K562 (cell line): ENCODE data around the gene NPR2. TPM values are rescaled to one million over a fixed set of nuclear protein-coding genes. Genes with fewer than 3 reads are reported as not detected.

ENCODE experiments used
- ATAC-seq: fragments of 200-7000 bp; cut with Tn5 transposase; 3 replicates; pipeline ENCODE4 v1.9.1; 2020; ENCODE audit warnings: moderate library complexity
- BruUV-seq: library from RNA; stranded (reverse); fragments of 400-500 nt; replicated peaks from 2 replicates; lab custom pipeline; 2021; lab: Mats Ljungman, UMichigan
- CTCF ChIA-PET: fragments of 300-600 bp; formaldehyde crosslinking; extraction: SDS; loops from one replicate; lab custom pipeline; 2021; ENCODE audit warnings: low intra/inter-chr PET ratio; lab: Yijun Ruan, JAX
- POLR2A ChIA-PET: fragments of 300-600, 350-650 bp; sonication (Branson Sonifier 250); formaldehyde crosslinking; extraction: SDS; loops from one replicate; lab custom pipeline; 2021; ENCODE audit warnings: antibody characterized with exemption, inconsistent platforms; lab: Yijun Ruan, JAX
- DNase-seq, 4 experiments: peaks; one replicate each; pipeline versions ENCODE4 v3.0.0 to v3.0.0-alpha.2; 2011 to 2018; ENCODE audit warnings: low spot score in 3 of 4, mixed read lengths in 3 of 4; ENCODE audit errors: extremely low read depth in 1 of 4
- FAIRE-seq: peaks from 2 replicates; lab custom pipeline; 2011; peaks lifted over from hg19 to GRCh38; lab: Jason Lieb, UNC
- H2AFZ ChIP-seq: 2 replicates; pipeline ENCODE4 v1.6.0; 2011; ENCODE audit warnings: low read depth, low read length, control low read depth, inconsistent platforms
- H3K27ac ChIP-seq: fragments of 200-600 bp; 3 replicates; pipeline ENCODE4 v1.8.0; 2011; ENCODE audit warnings: low read depth, mild to moderate bottlenecking, control low read depth, inconsistent platforms, low read length, moderate library complexity, mixed read lengths; ENCODE audit errors: extremely low read depth
- H3K27me3 ChIP-seq, 2 experiments: fragments of 300-600 bp in 1 of 2; 2 replicates in 1 of 2; 3 replicates in 1 of 2; pipeline versions ENCODE4 v1.6.0 to v1.8.0; 2011; ENCODE audit warnings: inconsistent platforms in 2 of 2, low read length in 2 of 2, mild to moderate bottlenecking in 1 of 2, mixed read lengths in 1 of 2, moderate library complexity in 1 of 2; ENCODE audit not compliant: control insufficient read depth in 2 of 2, insufficient read depth in 2 of 2
- H3K36me3 ChIP-seq: fragments of 300-600 bp; 3 replicates; pipeline ENCODE4 v1.8.0; 2011; ENCODE audit warnings: mild to moderate bottlenecking, low read length, inconsistent platforms; ENCODE audit not compliant: control insufficient read depth, insufficient read depth
- H3K4me1 ChIP-seq, 2 experiments: fragments of 200-600 bp in 1 of 2; replicated peaks in 1 of 2; 2 replicates in 1 of 2; 3 replicates in 1 of 2; pipeline versions ENCODE4 v1.5.1 to v1.8.0; 2011; ENCODE audit warnings: inconsistent platforms in 2 of 2, low read length in 2 of 2, mild to moderate bottlenecking in 1 of 2, mixed read lengths in 1 of 2, moderate library complexity in 1 of 2; ENCODE audit not compliant: control insufficient read depth in 2 of 2, insufficient read depth in 2 of 2
- H3K4me2 ChIP-seq: 2 replicates; pipeline ENCODE4 v1.6.1; 2011; ENCODE audit warnings: low read length, control low read depth, inconsistent platforms, mixed read lengths; ENCODE audit not compliant: insufficient read depth
- H3K4me3 ChIP-seq: fragments of 200-600 bp; sonication (generic), shearing (Covaris generic); 2 replicates; pipeline ENCODE4 v1.5.1; 2016; ENCODE audit warnings: control low read depth, inconsistent platforms
- H3K79me2 ChIP-seq: fragments of 200-600 bp; 3 replicates; pipeline ENCODE4 v1.8.0; 2011; ENCODE audit warnings: low read length, inconsistent platforms; ENCODE audit not compliant: control insufficient read depth, insufficient read depth
- H3K9ac ChIP-seq, 2 experiments: 2 replicates each; pipeline versions ENCODE4 v1.6.0 to v1.6.1; 2011; ENCODE audit warnings: low read depth in 2 of 2, low read length in 2 of 2, control low read depth in 1 of 2, inconsistent platforms in 1 of 2, mild to moderate bottlenecking in 1 of 2, mixed read lengths in 1 of 2; ENCODE audit not compliant: insufficient read depth in 1 of 2
- H3K9me1 ChIP-seq: one replicate; pipeline ENCODE4 v1.6.0; 2011; ENCODE audit warnings: inconsistent platforms, mild to moderate bottlenecking, low read length, moderate library complexity; ENCODE audit not compliant: control insufficient read depth, insufficient read depth
- H3K9me3 ChIP-seq: replicated peaks from 2 replicates; pipeline ENCODE4 v1.5.1; 2011; ENCODE audit warnings: low read depth, low read length, inconsistent platforms; ENCODE audit not compliant: control insufficient read depth, insufficient read depth
- H4K20me1 ChIP-seq: replicated peaks from 2 replicates; pipeline ENCODE4 v1.6.1; 2011; ENCODE audit warnings: low read length, inconsistent platforms, mixed read lengths; ENCODE audit not compliant: control insufficient read depth, insufficient read depth
- CSDE1 ChIP-seq, 2 experiments: fragments of 450-650 bp; IDR thresholded peaks; 2 replicates each; pipeline ENCODE4 v1.6.1; 2016; ENCODE audit warnings: mild to moderate bottlenecking in 1 of 2
- DLX4 ChIP-seq: fragments of 250-450 bp; sonication (Bioruptor Pico); IDR thresholded peaks from 2 replicates; pipeline ENCODE4 v1.6.1; 2021; ENCODE audit warnings: mild to moderate bottlenecking
- EHMT2 ChIP-seq: fragments of 450-650 bp; IDR thresholded peaks from 2 replicates; pipeline ENCODE4 v1.6.1; 2018; ENCODE audit warnings: antibody characterized with exemption
- ELF1 ChIP-seq: fragments of 200-800 bp; sonication (Bioruptor generic); IDR thresholded peaks from 2 replicates; pipeline ENCODE4 v1.6.1; 2016; ENCODE audit warnings: missing genetic modification characterization, missing compliant biosample characterization
- FOXM1 ChIP-seq, 2 experiments: fragments of 450-650 bp in 1 of 2; sonication (generic) in 1 of 2; formaldehyde crosslinking in 1 of 2; IDR thresholded peaks; 2 replicates each; pipeline versions ENCODE4 v1.6.1 to v1.9.0; 2017 to 2022; ENCODE audit warnings: low read depth in 2 of 2, mild to moderate bottlenecking in 2 of 2, missing genetic modification reagents in 1 of 2, moderate library complexity in 1 of 2
- NCOA4 ChIP-seq: fragments of 450-650 bp; IDR thresholded peaks from 2 replicates; pipeline ENCODE4 v1.6.1; 2018; ENCODE audit warnings: mild to moderate bottlenecking; ENCODE audit not compliant: partially characterized antibody
- RBM34 ChIP-seq: fragments of 200-400 bp; formaldehyde crosslinking; IDR thresholded peaks from 2 replicates; pipeline ENCODE4 v1.6.1; 2018; ENCODE audit warnings: low read length, borderline replicate concordance; ENCODE audit not compliant: insufficient read depth
- USF1 ChIP-seq: sonication (generic); formaldehyde crosslinking; IDR thresholded peaks from 2 replicates; pipeline ENCODE4 v1.9.0; 2022; ENCODE audit warnings: mild to moderate bottlenecking, missing genetic modification reagents
- ZNF408 ChIP-seq: fragments of 250-450 bp; sonication (Bioruptor Pico); IDR thresholded peaks from 2 replicates; pipeline ENCODE4 v1.4.0; 2020; ENCODE audit warnings: low read depth, mild to moderate bottlenecking, moderate library complexity
- ZNF431 ChIP-seq: sonication (generic); formaldehyde crosslinking; IDR thresholded peaks from 2 replicates; pipeline ENCODE4 v1.8.0; 2022; ENCODE audit warnings: mild to moderate bottlenecking, missing genetic modification reagents
- ZNF778 ChIP-seq: fragments of 450-650 bp; formaldehyde crosslinking; IDR thresholded peaks from 2 replicates; pipeline ENCODE4 v1.4.0; 2020; ENCODE audit warnings: mild to moderate bottlenecking, moderate library complexity
- WGBS: fragments of 100-300 bp; shearing (Covaris generic); methylation state at CpG from one replicate; pipeline ENCODE4 v1.1.6; 2016; ENCODE audit warnings: low coverage, mixed read lengths; ENCODE audit not compliant: insufficient coverage; ENCODE audit errors: missing lambda C conversion rate; 5-methylcytosine and 5-hydroxymethylcytosine counted together
- in situ Hi-C: fragments of 300-500 bp; cut with MboI; formaldehyde crosslinking; loops from 4 replicates; pipeline ENCODE4 v1.15.0; 2018; ENCODE audit warnings: inconsistent platforms, mixed read lengths
- intact Hi-C: fragments of 100-400 bp; cut with micrococcal nuclease; formaldehyde crosslinking; loops from 2 replicates; pipeline ENCODE4 v1.14.2; 2022
- polyA plus RNA-seq, 8 experiments: library from polyadenylated mRNA; depleted of rRNA in 4 of 8; stranded (reverse) in 5 of 8; unstranded in 3 of 8; fragments of >200 nt; fragmentation: Nextera tagmentation in 2 of 8; fragmentation: Illumina TruSeq in 1 of 8; extraction: Ambion mirVana in 2 of 8; extraction: Trizol in 1 of 8; gene quantifications; 2 replicates each; pipeline versions ENCODE4 v1.2.1 to v1.2.3, GENCODE V29; 2011 to 2014; ENCODE audit warnings: inconsistent platforms in 1 of 8, missing spikeins in 1 of 8
- total RNA-seq, 7 experiments: library from RNA; depleted of rRNA in 6 of 7; stranded (reverse); fragments of >200 nt in 6 of 7; fragmentation: Illumina TruSeq in 2 of 7; extraction: Trizol in 2 of 7; gene quantifications; 2 replicates each; pipeline versions ENCODE4 v1.2.1 to v1.2.3, GENCODE V29; 2011 to 2021; ENCODE audit warnings: low replicate concordance in 1 of 7
- TF ChIP-seq, protein P1 (sequence below): fragments of 450-650 bp; formaldehyde crosslinking; IDR thresholded peaks from 2 replicates; pipeline ENCODE4 v1.4.0; 2020; ENCODE audit warnings: mild to moderate bottlenecking
- TF ChIP-seq, protein P2 (sequence below): fragments of 250-450 bp; sonication (Bioruptor Pico); IDR thresholded peaks from 2 replicates; pipeline ENCODE4 v1.5.0; 2021
- TF ChIP-seq, protein P3 (sequence below): fragments of 250-450 bp; sonication (Bioruptor Pico); IDR thresholded peaks from 2 replicates; pipeline ENCODE4 v1.4.0; 2020
- TF ChIP-seq, protein P4 (sequence below): fragments of 450-650 bp; IDR thresholded peaks from 2 replicates; pipeline ENCODE4 v1.6.1; 2016

NPR2 gene
- total and polyA plus RNA-seq, 9 of the 15 experiments (the other 6 are each of a cell fraction or from before 2014, with no cell fraction given), result 2.4 to 12.9 (median 6.0) TPM

DNA sequence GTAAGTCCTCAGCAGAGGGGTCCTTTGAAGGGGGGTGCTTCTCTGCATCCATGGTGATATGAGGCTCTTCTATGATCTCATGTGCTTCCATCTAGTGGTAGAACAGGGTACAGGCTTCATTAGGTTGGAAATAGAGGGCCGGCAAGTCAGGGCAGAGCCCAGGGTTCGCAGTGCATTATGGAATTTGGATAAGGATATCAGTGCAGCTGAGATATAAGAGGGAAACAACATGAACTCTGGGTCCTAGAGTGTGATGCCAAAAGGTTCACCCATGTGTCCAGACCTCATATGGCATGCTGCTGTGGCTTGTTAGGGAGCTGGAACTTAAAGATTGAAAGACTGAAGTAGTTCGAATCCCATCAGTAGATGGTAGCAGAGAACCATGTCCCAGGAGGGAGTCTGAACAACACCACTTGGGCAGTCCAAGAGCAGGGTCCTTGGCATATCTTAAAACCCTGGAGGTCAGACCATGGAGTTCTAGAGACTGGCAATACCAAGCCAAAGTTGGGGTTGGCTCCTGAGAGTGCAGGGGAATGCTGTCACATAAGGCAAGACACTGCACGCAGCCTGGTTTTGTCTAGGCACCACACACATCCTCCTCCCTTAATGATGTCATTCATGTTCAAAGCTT lies 34.8 kb downstream of the NPR2 start (continued):
- TF ChIP-seq, protein P1, sequence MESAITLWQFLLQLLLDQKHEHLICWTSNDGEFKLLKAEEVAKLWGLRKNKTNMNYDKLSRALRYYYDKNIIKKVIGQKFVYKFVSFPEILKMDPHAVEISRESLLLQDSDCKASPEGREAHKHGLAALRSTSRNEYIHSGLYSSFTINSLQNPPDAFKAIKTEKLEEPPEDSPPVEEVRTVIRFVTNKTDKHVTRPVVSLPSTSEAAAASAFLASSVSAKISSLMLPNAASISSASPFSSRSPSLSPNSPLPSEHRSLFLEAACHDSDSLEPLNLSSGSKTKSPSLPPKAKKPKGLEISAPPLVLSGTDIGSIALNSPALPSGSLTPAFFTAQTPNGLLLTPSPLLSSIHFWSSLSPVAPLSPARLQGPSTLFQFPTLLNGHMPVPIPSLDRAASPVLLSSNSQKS, result no peak
- no peak for TF ChIP-seq ZNF778 (CRISPR knock-in tag)
- TF ChIP-seq, protein P2, sequence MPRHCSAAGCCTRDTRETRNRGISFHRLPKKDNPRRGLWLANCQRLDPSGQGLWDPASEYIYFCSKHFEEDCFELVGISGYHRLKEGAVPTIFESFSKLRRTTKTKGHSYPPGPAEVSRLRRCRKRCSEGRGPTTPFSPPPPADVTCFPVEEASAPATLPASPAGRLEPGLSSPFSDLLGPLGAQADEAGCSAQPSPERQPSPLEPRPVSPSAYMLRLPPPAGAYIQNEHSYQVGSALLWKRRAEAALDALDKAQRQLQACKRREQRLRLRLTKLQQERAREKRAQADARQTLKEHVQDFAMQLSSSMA, result no peak

DNA sequence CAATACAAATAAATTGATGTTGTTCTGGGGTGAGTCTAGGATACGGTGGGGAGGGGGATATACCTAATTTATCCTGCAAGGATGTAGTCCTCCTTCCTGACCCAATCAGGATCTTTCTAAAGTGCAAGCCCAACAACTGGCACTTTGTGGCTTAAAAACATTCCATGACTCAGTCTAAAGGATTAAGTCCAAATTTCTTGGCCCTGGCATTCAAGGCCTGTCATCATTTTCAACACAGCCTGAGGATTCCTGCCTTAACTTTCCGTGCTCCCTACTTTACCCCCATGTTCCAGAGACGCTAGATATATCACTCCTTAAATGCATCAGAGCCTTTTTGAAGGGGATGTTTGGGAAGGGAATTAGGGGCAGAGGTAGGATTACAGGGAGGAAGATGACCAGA lies 36.1 kb downstream of the NPR2 start:
- in situ Hi-C loops (no loop called here), intact Hi-C loops (loop anchor here (2.0 kb wide), 1 partner anchor 55 kb away; no protein-coding TSS in a partner anchor)
- DNase-seq (no peak), FAIRE-seq (no peak), ATAC-seq (no peak)
- Histone ChIP-seq H3K36me3 (no peaks in the 10 kb centered on the region), H3K4me2 (no peak overlapping the region), H3K27ac (no peak overlapping the region), H3K9ac (no peak overlapping the region), H3K9me1 (no peaks in the 10 kb centered on the region), H3K4me3 (no peak overlapping the region), H3K4me1 (peaks cover 0 to 12% of the 10 kb centered on the region in 2 experiments; a peak in 3 of 5 replicates), H3K9me3 (no peaks in the 10 kb centered on the region), H3K27me3 (no peaks in the 10 kb centered on the region), H2AFZ (no peak overlapping the region), H3K79me2 (no peaks in the 10 kb centered on the region), H4K20me1 (no peaks in the 10 kb centered on the region)
- no TSS peak for BruUV-seq
- 31% methylated on average over 3 of the region's 3 CpGs for WGBS
- ChIA-PET POLR2A (no interaction called here), CTCF (interaction anchor here (2.4 kb wide), 1 partner anchor 54 kb away, joined by 19 read pairs; no protein-coding TSS in a partner anchor)
- TF ChIP-seq ELF1 (tag), result no peak
- no peak for TF ChIP-seq FOXM1 (IDR thresholded peaks at IDR 0.05; ENCODE audit: low read depth)
- TF ChIP-seq FOXM1 (CRISPR knock-in tag; IDR thresholded peaks at IDR 0.05; ENCODE audit: low read depth), result no peak
- no peak for TF ChIP-seq RBM34
- TF ChIP-seq DLX4, result no peak
- TF ChIP-seq NCOA4, result no peak
- no peak for TF ChIP-seq ZNF431 (CRISPR knock-in tag)
- no peak for TF ChIP-seq EHMT2
- TF ChIP-seq, protein P3, sequence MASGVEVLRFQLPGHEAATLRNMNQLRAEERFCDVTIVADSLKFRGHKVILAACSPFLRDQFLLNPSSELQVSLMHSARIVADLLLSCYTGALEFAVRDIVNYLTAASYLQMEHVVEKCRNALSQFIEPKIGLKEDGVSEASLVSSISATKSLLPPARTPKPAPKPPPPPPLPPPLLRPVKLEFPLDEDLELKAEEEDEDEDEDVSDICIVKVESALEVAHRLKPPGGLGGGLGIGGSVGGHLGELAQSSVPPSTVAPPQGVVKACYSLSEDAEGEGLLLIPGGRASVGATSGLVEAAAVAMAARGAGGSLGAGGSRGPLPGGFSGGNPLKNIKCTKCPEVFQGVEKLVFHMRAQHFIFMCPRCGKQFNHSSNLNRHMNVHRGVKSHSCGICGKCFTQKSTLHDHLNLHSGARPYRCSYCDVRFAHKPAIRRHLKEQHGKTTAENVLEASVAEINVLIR (CRISPR knock-in tag), result no peak
- no peak for TF ChIP-seq ZNF408
- no peak for TF ChIP-seq USF1 (CRISPR knock-in tag)
- TF ChIP-seq, protein P4, sequence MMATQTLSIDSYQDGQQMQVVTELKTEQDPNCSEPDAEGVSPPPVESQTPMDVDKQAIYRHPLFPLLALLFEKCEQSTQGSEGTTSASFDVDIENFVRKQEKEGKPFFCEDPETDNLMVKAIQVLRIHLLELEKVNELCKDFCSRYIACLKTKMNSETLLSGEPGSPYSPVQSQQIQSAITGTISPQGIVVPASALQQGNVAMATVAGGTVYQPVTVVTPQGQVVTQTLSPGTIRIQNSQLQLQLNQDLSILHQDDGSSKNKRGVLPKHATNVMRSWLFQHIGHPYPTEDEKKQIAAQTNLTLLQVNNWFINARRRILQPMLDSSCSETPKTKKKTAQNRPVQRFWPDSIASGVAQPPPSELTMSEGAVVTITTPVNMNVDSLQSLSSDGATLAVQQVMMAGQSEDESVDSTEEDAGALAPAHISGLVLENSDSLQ, result no peak
- no peak for TF ChIP-seq CSDE1 (IDR thresholded peaks at IDR 0.05)
